GM12878 (cell line): Measurements from ENCODE around the gene TANC2. TPM values are rescaled to one million over a fixed set of nuclear protein-coding genes. Genes with fewer than 3 reads are reported as not detected.
A peak's percentile ranks its signal among the peaks of the same experiment; 100 is the strongest.

ENCODE experiments used
- ATAC-seq: fragments of 200-7000 bp; cut with Tn5 transposase; 3 replicates; pipeline ENCODE4 v1.9.1; 2020; ENCODE audit warnings: mild to moderate bottlenecking, moderate library complexity
- BruUV-seq: library from RNA; stranded (reverse); fragments of 400-500 nt; replicated peaks from 2 replicates; lab custom pipeline; 2021; lab: Mats Ljungman, UMichigan
- CTCF ChIA-PET: fragments of 300-600 bp; sonication (Branson Sonifier 250); formaldehyde crosslinking; extraction: SDS; loops from one replicate; lab custom pipeline; 2021; ENCODE audit warnings: inconsistent platforms; lab: Yijun Ruan, JAX
- POLR2A ChIA-PET: fragments of 350-600 bp; formaldehyde crosslinking; extraction: SDS; loops from one replicate; lab custom pipeline; 2021; ENCODE audit warnings: inconsistent platforms; lab: Charles Lee
- RAD21 ChIA-PET: fragments of 300-600 bp; sonication (Branson Sonifier 250); formaldehyde crosslinking; loops from one replicate; lab custom pipeline; 2023; ENCODE audit warnings: antibody characterized with exemption; ENCODE audit not compliant: unreplicated experiment; lab: Charles Lee
- SMC1A ChIA-PET: fragments of 300-600 bp; sonication (Branson Sonifier 250); formaldehyde crosslinking; loops from one replicate; lab custom pipeline; 2023; ENCODE audit not compliant: unreplicated experiment, uncharacterized antibody; lab: Charles Lee
- DNase-seq: peaks from one replicate; pipeline ENCODE4 v3.0.0-alpha.2; 2011; ENCODE audit warnings: low read depth, low spot score
- FAIRE-seq: peaks from 3 replicates; lab custom pipeline; 2011; peaks lifted over from hg19 to GRCh38; lab: Jason Lieb, UNC
- H2AFZ ChIP-seq: 2 replicates; pipeline ENCODE4 v1.6.0; 2011; ENCODE audit warnings: low read depth, low read length, control low read depth; ENCODE audit not compliant: control insufficient read depth
- H3K27ac ChIP-seq: 2 replicates; pipeline ENCODE4 v1.5.1; 2011; ENCODE audit warnings: control low read depth; ENCODE audit not compliant: control insufficient read depth, insufficient read depth
- H3K27me3 ChIP-seq, 2 experiments: replicated peaks in 1 of 2; 2 replicates each; pipeline versions ENCODE4 v1.6.0 to v1.6.1; 2011; ENCODE audit warnings: low read length in 1 of 2; ENCODE audit not compliant: control insufficient read depth in 2 of 2, insufficient read depth in 2 of 2
- H3K36me3 ChIP-seq, 2 experiments: 2 replicates each; pipeline ENCODE4 v1.5.1; 2011; ENCODE audit warnings: low read length in 1 of 2; ENCODE audit not compliant: control insufficient read depth in 2 of 2, insufficient read depth in 2 of 2
- H3K4me1 ChIP-seq: 2 replicates; pipeline ENCODE4 v1.6.1; 2011; ENCODE audit warnings: mild to moderate bottlenecking, low read length, moderate library complexity, mixed read lengths; ENCODE audit not compliant: control insufficient read depth, insufficient read depth
- H3K4me2 ChIP-seq: 2 replicates; pipeline ENCODE4 v1.6.0; 2011; ENCODE audit warnings: control low read depth; ENCODE audit not compliant: control insufficient read depth, insufficient read depth
- H3K4me3 ChIP-seq: fragments of 200-600 bp; sonication (generic); 2 replicates; pipeline ENCODE4 v1.5.1; 2016
- H3K79me2 ChIP-seq: 2 replicates; pipeline ENCODE4 v1.6.0; 2011; ENCODE audit warnings: low read length; ENCODE audit not compliant: control insufficient read depth, insufficient read depth
- H3K9ac ChIP-seq: 2 replicates; pipeline ENCODE4 v1.8.0; 2011; ENCODE audit warnings: low read length, control low read depth, mixed read lengths; ENCODE audit not compliant: control insufficient read depth, insufficient read depth
- H3K9me3 ChIP-seq: replicated peaks from 3 replicates; pipeline ENCODE4 v1.5.1; 2011; ENCODE audit warnings: mild to moderate bottlenecking, low read length; ENCODE audit not compliant: control insufficient read depth, insufficient read depth
- H4K20me1 ChIP-seq: 2 replicates; pipeline ENCODE4 v1.6.0; 2011; ENCODE audit not compliant: control insufficient read depth, insufficient read depth
- IKZF2 ChIP-seq, 2 experiments: fragments of 450-650 bp; IDR thresholded peaks; 2 replicates each; pipeline ENCODE4 v1.6.1; 2017; ENCODE audit warnings: mild to moderate bottlenecking in 2 of 2, moderate library complexity in 2 of 2
- IRF4 ChIP-seq: IDR thresholded peaks from 2 replicates; pipeline ENCODE4 v1.6.1; 2011; ENCODE audit warnings: low read depth, low read length
- JUNB ChIP-seq: IDR thresholded peaks from 2 replicates; pipeline ENCODE4 v1.6.1; 2016; ENCODE audit warnings: antibody characterized with exemption, mild to moderate bottlenecking
- MXI1 ChIP-seq: fragments of 150-350 bp; IDR thresholded peaks from 2 replicates; pipeline ENCODE4 v1.6.1; 2011; ENCODE audit warnings: low read depth, mild to moderate bottlenecking, inconsistent platforms, low read length, improper control_type of control experiment
- RUNX3 ChIP-seq: IDR thresholded peaks from 2 replicates; pipeline ENCODE4 v1.6.1; 2012; ENCODE audit warnings: low read length, inconsistent platforms
- SKIL ChIP-seq: fragments of 450-650 bp; IDR thresholded peaks from 2 replicates; pipeline ENCODE4 v1.6.1; 2017; ENCODE audit warnings: mild to moderate bottlenecking, low read depth, inconsistent platforms; ENCODE audit not compliant: poor library complexity, severe bottlenecking
- SMAD1 ChIP-seq: fragments of 450-650 bp; IDR thresholded peaks from 2 replicates; pipeline ENCODE4 v1.6.1; 2018; ENCODE audit warnings: mild to moderate bottlenecking, low read depth; ENCODE audit not compliant: partially characterized antibody
- SMARCA5 ChIP-seq: fragments of 450-650 bp; IDR thresholded peaks from 2 replicates; pipeline ENCODE4 v1.6.1; 2017; ENCODE audit warnings: mild to moderate bottlenecking
- SMC3 ChIP-seq: IDR thresholded peaks from 2 replicates; pipeline ENCODE4 v1.6.1; 2011; ENCODE audit warnings: low read length, improper control_type of control experiment, borderline replicate concordance
- SREBF1 ChIP-seq: IDR thresholded peaks from 2 replicates; pipeline ENCODE4 v1.6.1; 2012; ENCODE audit warnings: mild to moderate bottlenecking, low read length
- SRF ChIP-seq, 2 experiments: IDR thresholded peaks; 2 replicates each; pipeline ENCODE4 v1.6.1; 2011; ENCODE audit warnings: low read depth in 2 of 2, low read length in 2 of 2, mild to moderate bottlenecking in 1 of 2, moderate library complexity in 1 of 2
- WRNIP1 ChIP-seq: IDR thresholded peaks from 2 replicates; pipeline ENCODE4 v1.6.1; 2011; ENCODE audit warnings: low read depth, low read length, improper control_type of control experiment, borderline replicate concordance
- ZNF24 ChIP-seq: fragments of 450-650 bp; IDR thresholded peaks from 2 replicates; pipeline ENCODE4 v1.6.1; 2017; ENCODE audit warnings: antibody characterized with exemption, mild to moderate bottlenecking
- ZSCAN29 ChIP-seq: fragments of 450-650 bp; IDR thresholded peaks from 2 replicates; pipeline ENCODE4 v1.6.1; 2017; ENCODE audit warnings: mild to moderate bottlenecking, moderate library complexity
- in situ Hi-C: fragments of 300-500 bp; cut with MboI; formaldehyde crosslinking; loops from 9 replicates; pipeline ENCODE4 v1.14.3; 2018; ENCODE audit warnings: mixed read lengths
- intact Hi-C: fragments of 100-400 bp; cut with micrococcal nuclease; formaldehyde crosslinking; loops from one replicate; pipeline ENCODE4 v1.14.2; 2022; ENCODE audit not compliant: unreplicated experiment
- polyA plus RNA-seq, 11 experiments: library from polyadenylated mRNA; depleted of rRNA in 4 of 11; unstranded in 6 of 11; stranded (reverse) in 5 of 11; fragments of >200 nt; fragmentation: Nextera tagmentation in 4 of 11; fragmentation: Illumina TruSeq in 1 of 11; extraction: Ambion mirVana in 4 of 11; extraction: Trizol in 1 of 11; gene quantifications; 1 replicate in 1 of 11; 2 replicates in 10 of 11; pipeline versions ENCODE4 v1.2.1 to v1.2.3, GENCODE V29; 2011 to 2016; ENCODE audit warnings: inconsistent platforms in 2 of 11, missing spikeins in 2 of 11, low read depth in 1 of 11
- total RNA-seq, 4 experiments: library from RNA; depleted of rRNA in 3 of 4; stranded (reverse); fragments of >200 nt in 3 of 4; fragmentation: Illumina TruSeq in 1 of 4; extraction: Trizol in 1 of 4; gene quantifications; 2 replicates each; pipeline versions ENCODE4 v1.2.1 to v1.2.3, GENCODE V29; 2013 to 2021
- TF ChIP-seq, protein P1 (sequence below): IDR thresholded peaks from 2 replicates; pipeline ENCODE4 v1.6.1; 2011; ENCODE audit warnings: low read depth, mild to moderate bottlenecking, low read length, moderate library complexity, borderline replicate concordance; ENCODE audit errors: extremely low read depth

TANC2 gene
- total and polyA plus RNA-seq, 10 of the 15 experiments (the other 5 are each of a cell fraction or from before 2014, with no cell fraction given) = under 0.01 to 0.13 (median 0.03) TPM; not detected in 2

- TF ChIP-seq SMC3 (peak; percentile 94), SRF (IDR thresholded peaks at IDR 0.05; ENCODE audit: low read depth in 2 of 2, low read length in 2 of 2) (0 out of 4 replicates have a peak, but pooled peaks of 1 of the 2 experiments have one; percentile 10), ZSCAN29 (0 out of 2 replicates have a peak, but pooled peaks have one; percentile 27), IRF4 (peak; percentile 72; the same call in 1 of the 2 replicates), RUNX3 (peak; percentile 20; the same call in 1 of the 2 replicates), IKZF2 (IDR thresholded peaks at IDR 0.05) (0 out of 4 replicates have a peak, but pooled peaks of 1 of the 2 experiments have one; percentile 24), MXI1 (no peak), JUNB (peak; percentile 79), SMARCA5 (peak; percentile 74; the same call in 1 of the 2 replicates), SREBF1 (no peak)
- TF ChIP-seq, protein P1, sequence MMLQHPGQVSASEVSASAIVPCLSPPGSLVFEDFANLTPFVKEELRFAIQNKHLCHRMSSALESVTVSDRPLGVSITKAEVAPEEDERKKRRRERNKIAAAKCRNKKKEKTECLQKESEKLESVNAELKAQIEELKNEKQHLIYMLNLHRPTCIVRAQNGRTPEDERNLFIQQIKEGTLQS = no peak
These were observed 2.4 kb downstream of the TANC2 start (continued) for GRCh38 chr17:62968445-62968923.

- Histone ChIP-seq H3K4me1 (peaks cover 6% of the 10 kb centered on the region), H3K27me3 (peaks cover 3 to 12% of the 10 kb centered on the region in 2 experiments), H3K4me3 (no peak overlapping the region), H2AFZ (no peak overlapping the region), H3K36me3 (no peaks in the 10 kb centered on the region)
- POLR2A ChIA-PET = no interaction called here
- SMC1A ChIA-PET = no interaction called here
- CTCF ChIA-PET = interaction anchor here (1.0 to 1.4 kb wide), 2 partner anchors 9 to 418 kb away, joined by 3 to 5 read pairs; no protein-coding TSS in a partner anchor
- no TSS peak for BruUV-seq
- RAD21 ChIA-PET = interaction anchor here (1.1 kb wide), 1 partner anchor 298 kb away, joined by 3 read pairs; no protein-coding TSS in a partner anchor
- TF ChIP-seq SMAD1 (no peak), ZNF24 (no peak), SKIL (no peak), WRNIP1 (no peak)
- TF ChIP-seq, all 136 proteins: peak for 0
- DNase-seq (no peak), FAIRE-seq (no peak), ATAC-seq (no peak)
- Histone ChIP-seq H4K20me1 (no peaks in the 10 kb centered on the region), H3K9ac (no peak overlapping the region), H3K4me2 (no peak overlapping the region), H3K9me3 (no peaks in the 10 kb centered on the region), H3K79me2 (no peaks in the 10 kb centered on the region), H3K27ac (no peak overlapping the region)
- in situ Hi-C loops (loop anchor here (5.0 kb wide), 1 partner anchor 258 kb away; no protein-coding TSS in a partner anchor), intact Hi-C loops (no loop called here)
These were observed 4.6 kb downstream of the TANC2 start for GRCh38 chr17:62970610-62971009.
